H1 (cell line): Measurements from ENCODE around the gene CYB5R2. TPM values are rescaled to one million over a fixed set of nuclear protein-coding genes. Genes with fewer than 3 reads are reported as not detected.

ENCODE experiments used
- CTCF ChIA-PET: fragments of 300-600 bp; sonication (Branson Sonifier 250); formaldehyde crosslinking; loops from one replicate; lab custom pipeline; 2021; ENCODE audit not compliant: partially characterized antibody; lab: Charles Lee
- POLR2A ChIA-PET: fragments of 300-600 bp; sonication (Branson Sonifier 250); formaldehyde crosslinking; loops from one replicate; lab custom pipeline; 2021; ENCODE audit warnings: inconsistent platforms; ENCODE audit not compliant: partially characterized antibody; lab: Charles Lee
- DNase-seq, 2 experiments: peaks; one replicate each; pipeline versions ENCODE4 v3.0.0 to v3.0.0-alpha.2; 2010 to 2022; ENCODE audit warnings: low spot score in 2 of 2, low read depth in 1 of 2, mixed read lengths in 1 of 2
- FAIRE-seq: peaks from 2 replicates; lab custom pipeline; 2011; peaks lifted over from hg19 to GRCh38; lab: Jason Lieb, UNC
- H2AFZ ChIP-seq: 2 replicates; pipeline ENCODE4 v1.8.1; 2012; ENCODE audit warnings: low read length, inconsistent platforms
- H2AK5ac ChIP-seq: 2 replicates; pipeline ENCODE4 v1.6.1; 2013; ENCODE audit warnings: low read depth, low read length
- H2BK120ac ChIP-seq: replicated peaks from 2 replicates; pipeline ENCODE3; 2013; ENCODE audit warnings: low read depth, low read length, inconsistent platforms
- H2BK12ac ChIP-seq: 2 replicates; pipeline ENCODE4 v1.6.1; 2013; ENCODE audit warnings: low read depth, low read length
- H2BK15ac ChIP-seq: 2 replicates; pipeline ENCODE4 v1.6.1; 2013; ENCODE audit warnings: low read length
- H2BK20ac ChIP-seq: 2 replicates; pipeline ENCODE4 v1.6.1; 2013; ENCODE audit warnings: low read length
- H2BK5ac ChIP-seq: 2 replicates; pipeline ENCODE4 v1.6.1; 2013; ENCODE audit warnings: low read depth, low read length
- H3K14ac ChIP-seq: 2 replicates; pipeline ENCODE4 v1.6.1; 2013; ENCODE audit warnings: inconsistent platforms; ENCODE audit not compliant: insufficient read length
- H3K18ac ChIP-seq: 2 replicates; pipeline ENCODE4 v1.6.1; 2013; ENCODE audit warnings: low read length; ENCODE audit errors: extremely low read depth
- H3K23ac ChIP-seq: 2 replicates; pipeline ENCODE4 v1.6.1; 2013; ENCODE audit warnings: inconsistent platforms; ENCODE audit not compliant: insufficient read length
- H3K23me2 ChIP-seq: 2 replicates; pipeline ENCODE4 v1.6.1; 2013; ENCODE audit warnings: low read depth, low read length
- H3K27ac ChIP-seq: 2 replicates; pipeline ENCODE4 v1.6.1; 2011; ENCODE audit warnings: low read depth, low read length, inconsistent platforms
- H3K27me3 ChIP-seq, 4 experiments: replicated peaks in 1 of 4; 1 replicate in 1 of 4; 2 replicates in 3 of 4; pipeline versions ENCODE4 v1.6.1 to v1.8.1; 2011 to 2013; ENCODE audit warnings: low read length in 3 of 4, mild to moderate bottlenecking in 3 of 4, inconsistent platforms in 2 of 4, mixed read lengths in 2 of 4, moderate library complexity in 1 of 4; ENCODE audit not compliant: control insufficient read depth in 3 of 4, insufficient read depth in 3 of 4; ENCODE audit errors: extremely low read depth in 1 of 4
- H3K36me3 ChIP-seq, 4 experiments: 2 replicates each; pipeline versions ENCODE4 v1.6.1 to v1.8.1; 2011 to 2013; ENCODE audit warnings: mild to moderate bottlenecking in 4 of 4, low read length in 3 of 4, moderate library complexity in 2 of 4, control low read depth in 1 of 4, inconsistent platforms in 1 of 4; ENCODE audit not compliant: insufficient read depth in 4 of 4, control insufficient read depth in 2 of 4
- H3K4ac ChIP-seq: replicated peaks from 2 replicates; pipeline ENCODE3; 2013; ENCODE audit warnings: low read length, low read depth, mixed read lengths, inconsistent platforms; ENCODE audit not compliant: insufficient read length
- H3K4me1 ChIP-seq, 4 experiments: replicated peaks in 1 of 4; 1 replicate in 1 of 4; 2 replicates in 3 of 4; pipeline versions ENCODE4 v1.6.1 to v1.8.1; 2011 to 2013; ENCODE audit warnings: low read length in 3 of 4, inconsistent platforms in 2 of 4, mixed read lengths in 1 of 4; ENCODE audit not compliant: insufficient read depth in 4 of 4, control insufficient read depth in 3 of 4
- H3K4me2 ChIP-seq, 2 experiments: 2 replicates each; pipeline versions ENCODE4 v1.6.1 to v1.8.1; 2011 to 2013; ENCODE audit warnings: low read depth in 2 of 2, low read length in 2 of 2, control low read depth in 1 of 2, inconsistent platforms in 1 of 2, mild to moderate bottlenecking in 1 of 2; ENCODE audit not compliant: insufficient read depth in 1 of 2
- H3K4me3 ChIP-seq, 4 experiments: fragments of 200-600, 300-600 bp in 1 of 4; sonication (generic), shearing (Covaris generic), sonication (Bioruptor Twin) in 1 of 4; 2 replicates each; pipeline versions ENCODE4 v1.5.1 to v1.8.1; 2011 to 2016; ENCODE audit warnings: low read length in 4 of 4, low read depth in 3 of 4, control low read depth in 2 of 4, inconsistent platforms in 2 of 4, mild to moderate bottlenecking in 2 of 4, mixed read lengths in 1 of 4, moderate library complexity in 1 of 4; ENCODE audit not compliant: insufficient read depth in 2 of 4; ENCODE audit errors: extremely low read depth in 1 of 4
- H3K56ac ChIP-seq: replicated peaks from 2 replicates; pipeline ENCODE3; 2013; ENCODE audit warnings: low read depth, mild to moderate bottlenecking, mixed read lengths, low read length, inconsistent platforms; ENCODE audit not compliant: insufficient read length
- H3K79me1 ChIP-seq: 2 replicates; pipeline ENCODE4 v1.6.1; 2013; ENCODE audit warnings: low read depth, low read length, control low read depth
- H3K79me2 ChIP-seq, 2 experiments: 2 replicates each; pipeline versions ENCODE4 v1.6.1 to v1.8.1; 2012 to 2013; ENCODE audit warnings: low read length in 2 of 2, mild to moderate bottlenecking in 2 of 2, inconsistent platforms in 1 of 2; ENCODE audit not compliant: insufficient read depth in 2 of 2, control insufficient read depth in 1 of 2
- H3K9ac ChIP-seq, 4 experiments: replicated peaks in 1 of 4; 1 replicate in 1 of 4; 2 replicates in 3 of 4; pipeline versions ENCODE4 v1.6.1 to v1.8.1; 2011 to 2013; ENCODE audit warnings: low read depth in 3 of 4, low read length in 3 of 4, control low read depth in 2 of 4, mild to moderate bottlenecking in 2 of 4, moderate library complexity in 2 of 4, inconsistent platforms in 1 of 4; ENCODE audit errors: extremely low read depth in 1 of 4
- H3K9me3 ChIP-seq, 2 experiments: 2 replicates each; pipeline versions ENCODE4 v1.6.1 to v1.8.1; 2012 to 2013; ENCODE audit warnings: mild to moderate bottlenecking in 2 of 2, moderate library complexity in 2 of 2, control low read depth in 1 of 2, inconsistent platforms in 1 of 2, low read depth in 1 of 2, low read length in 1 of 2, mixed read lengths in 1 of 2; ENCODE audit not compliant: insufficient read depth in 2 of 2
- H4K20me1 ChIP-seq, 2 experiments: replicated peaks in 1 of 2; 2 replicates each; pipeline versions ENCODE3 to v1.8.1; 2011 to 2013; ENCODE audit warnings: inconsistent platforms in 2 of 2, low read length in 2 of 2, mild to moderate bottlenecking in 1 of 2; ENCODE audit not compliant: insufficient read depth in 2 of 2, control insufficient read depth in 1 of 2
- H4K5ac ChIP-seq: 2 replicates; pipeline ENCODE4 v1.6.1; 2013; ENCODE audit warnings: low read length, low read depth, mixed read lengths, inconsistent platforms; ENCODE audit not compliant: insufficient read length
- H4K8ac ChIP-seq: 2 replicates; pipeline ENCODE4 v1.8.0; 2013; ENCODE audit warnings: mild to moderate bottlenecking, moderate library complexity, low read length, inconsistent platforms; ENCODE audit not compliant: insufficient read depth; ENCODE audit errors: extremely low read depth
- H4K91ac ChIP-seq: replicated peaks from 2 replicates; pipeline ENCODE3; 2013; ENCODE audit warnings: low read length, mixed read lengths, inconsistent platforms; ENCODE audit not compliant: insufficient read length
- WGBS, 2 experiments: shearing (Covaris generic) in 1 of 2; methylation state at CpG; one replicate each; pipeline versions ENCODE4 v1.1.6 to v1.1.7; 2013 to 2015; ENCODE audit warnings: low lambda C conversion rate in 2 of 2, mixed read lengths in 2 of 2, inconsistent platforms in 1 of 2, low coverage in 1 of 2, missing lambda C conversion rate in 1 of 2; ENCODE audit not compliant: insufficient replicate concordance in 2 of 2, insufficient coverage in 1 of 2, insufficient read length in 1 of 2; ENCODE audit errors: extremely low coverage in 1 of 2, missing lambda C conversion rate in 1 of 2; 5-methylcytosine and 5-hydroxymethylcytosine counted together
- polyA plus RNA-seq, 7 experiments: library from polyadenylated mRNA; depleted of rRNA in 3 of 7; stranded (reverse) in 5 of 7; unstranded in 2 of 7; fragments of >200 nt in 5 of 7; fragments of 200-250 nt in 2 of 7; gene quantifications; 1 replicate in 5 of 7; 2 replicates in 1 of 7; 4 replicates in 1 of 7; pipeline versions ENCODE4 v1.2.1 to v1.2.3, GENCODE V29; 2011 to 2013; ENCODE audit warnings: missing spikeins in 2 of 7, mixed read lengths in 2 of 7
- total RNA-seq: library from RNA; stranded (reverse); fragmentation: NEBNext Ultra II Directional; extraction: Animal tissue kit (Norgen Biotek cat#: 25700); gene quantifications from 2 replicates; pipeline ENCODE4 v1.2.1, GENCODE V29; 2021

Gene CYB5R2
- total and polyA plus RNA-seq, 2 of the 8 experiments (the other 6 are each of a cell fraction or from before 2014, with no cell fraction given) = 53.0 to 55.9 TPM

GRCh38 chr11:7686761-7687160 lies 13.5 kb upstream of the CYB5R2 start:
- Histone ChIP-seq H3K14ac (no peak overlapping the region), H4K20me1 (no peaks in the 10 kb centered on the region), H2AK5ac (no peak overlapping the region), H3K9ac (no peak overlapping the region), H4K5ac (no peak overlapping the region), H3K27me3 (no peaks in the 10 kb centered on the region), H3K27ac (no peak overlapping the region), H2AFZ (no peak overlapping the region), H4K8ac (no peak overlapping the region), H2BK120ac (no peak overlapping the region), H3K18ac (no peak overlapping the region), H3K79me2 (no peaks in the 10 kb centered on the region), H2BK12ac (no peak overlapping the region), H4K91ac (no peak overlapping the region), H2BK5ac (no peak overlapping the region), H3K4ac (no peak overlapping the region), H2BK15ac (no peak overlapping the region), H3K4me3 (no peak overlapping the region), H3K36me3 (no peaks in the 10 kb centered on the region), H3K9me3 (no peaks in the 10 kb centered on the region), H2BK20ac (no peak overlapping the region), H3K4me2 (no peak overlapping the region), H3K79me1 (no peaks in the 10 kb centered on the region), H3K23me2 (no peaks in the 10 kb centered on the region), H3K56ac (no peak overlapping the region), H3K4me1 (peaks cover 0 to 4% (median under 1%) of the 10 kb centered on the region in 4 experiments; a peak in 2 of 7 replicates), H3K23ac (no peak overlapping the region)
- ChIA-PET POLR2A (interaction anchor here (0.6 to 3.9 kb wide), 2 partner anchors 13 to 220 kb away, joined by 3 to 14 read pairs; partner anchors contain the start of gene CYB5R2), CTCF (interaction anchor here (0.8 to 5.1 kb wide), 12 partner anchors 9 to 429 kb away, joined by 3 to 35 read pairs (median 4); no protein-coding TSS in a partner anchor)
- FAIRE-seq (no peak), DNase-seq (no peak)
- 95% methylated on average over 4 of the region's 4 CpGs; no CpG with 5 or more reads in 1 of the 2 experiments for WGBS, 2 experiments
